NCI-H460 (cell line): ENCODE data around the gene BRSK1. TPM values are rescaled to one million over a fixed set of nuclear protein-coding genes. Genes with fewer than 3 reads are reported as not detected.

Experiments
- DNase-seq: peaks from one replicate; pipeline ENCODE4 v3.0.0-alpha.2; 2016; ENCODE audit warnings: low read depth; ENCODE audit errors: extremely low read depth
- polyA plus RNA-seq: library from polyadenylated mRNA; depleted of rRNA; stranded (reverse); fragments of >200 nt; gene quantifications from 2 replicates; pipeline ENCODE4 v1.2.3, GENCODE V29; 2014; cell fraction: nucleus; rRNA removed
- total RNA-seq: library from RNA; depleted of rRNA; stranded (reverse); fragments of >200 nt; shearing (Covaris generic); gene quantifications from 2 replicates; pipeline ENCODE4 v1.2.3, GENCODE V29; 2014; rRNA removed

Gene BRSK1
- 3.8 and 5.7 TPM in 2 replicates for total RNA-seq
- 0.14 and 2.4 TPM in 2 replicates for polyA plus RNA-seq

- no peak for DNase-seq
Measured at GRCh38 chr19:55283548-55284377, at the start of gene BRSK1. Gene BRSK1, plus strand, starts transcription at chr19:55283997. Its CDS starts 446 bp downstream, at chr19:55284443.

- no peak for DNase-seq
Measured at GRCh38 chr19:55238030-55238429, 45.8 kb upstream of the BRSK1 start.

- no peak for DNase-seq
Measured at GRCh38 chr19:55239004-55239403, 44.8 kb upstream of the BRSK1 start.

GRCh38 chr19:55240713-55241020 is 43.1 kb upstream of the BRSK1 start:
- no peak for DNase-seq

GRCh38 chr19:55241143-55241934 is 42.5 kb upstream of the BRSK1 start:
- no peak for DNase-seq

- DNase-seq, result no peak
Measured at GRCh38 chr19:55241935-55242464, 41.8 kb upstream of the BRSK1 start.

- no peak for DNase-seq
Measured at GRCh38 chr19:55242517-55242916, 41.3 kb upstream of the BRSK1 start.

- no peak for DNase-seq
Measured at GRCh38 chr19:55244004-55244680, 39.7 kb upstream of the BRSK1 start.

GRCh38 chr19:55245236-55245904 is 38.4 kb upstream of the BRSK1 start:
- DNase-seq, result no peak

GRCh38 chr19:55246462-55247451 is 37.0 kb upstream of the BRSK1 start:
- no peak for DNase-seq

- no peak for DNase-seq
Measured at GRCh38 chr19:55247621-55248099, 36.1 kb upstream of the BRSK1 start.

GRCh38 chr19:55248166-55248675 is 35.6 kb upstream of the BRSK1 start:
- no peak for DNase-seq

GRCh38 chr19:55248704-55249103 is 35.1 kb upstream of the BRSK1 start:
- no peak for DNase-seq

GRCh38 chr19:55249841-55250240 is 34.0 kb upstream of the BRSK1 start:
- DNase-seq, result no peak

GRCh38 chr19:55250262-55251036 is 33.3 kb upstream of the BRSK1 start:
- no peak for DNase-seq

- no peak for DNase-seq
Measured at GRCh38 chr19:55251341-55252081, 32.3 kb upstream of the BRSK1 start.
